GM18505 (cell line): ENCODE measurements around the gene SPPL3.

Experiments
- ATAC-seq: cut with Tn5 transposase; IDR thresholded peaks from one replicate; pipeline ENCODE4 v1.9.1; 2021; ENCODE audit not compliant: unreplicated experiment
- POLR2A ChIP-seq: IDR thresholded peaks from 4 replicates; pipeline ENCODE4 v1.6.1; 2011; ENCODE audit warnings: borderline replicate concordance; ENCODE audit not compliant: insufficient read depth, insufficient read length; ENCODE audit errors: extremely low read depth

The SPPL3 gene

DNA sequence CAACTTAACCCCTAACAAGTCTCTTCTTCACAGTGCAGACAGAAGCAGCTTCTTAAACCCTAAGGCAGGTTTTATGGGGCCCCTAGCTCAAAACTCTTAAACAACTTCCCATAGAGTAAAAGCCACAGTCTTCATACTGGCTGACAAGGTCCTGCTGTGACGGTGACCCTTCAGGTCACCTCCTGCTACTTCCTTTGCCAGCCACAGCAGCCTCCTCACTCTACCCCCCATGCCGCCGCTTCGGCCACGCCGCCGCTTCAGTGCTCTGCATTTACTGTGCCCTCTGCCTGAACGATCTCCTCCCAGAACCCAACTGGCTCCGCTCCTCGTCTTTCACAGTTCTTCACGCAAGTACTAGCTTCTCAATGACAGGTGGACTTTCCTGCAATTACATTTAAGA is 133.1 kb downstream of the SPPL3 start:
- ATAC-seq, result no peak
- TF ChIP-seq POLR2A, result no peak

DNA sequence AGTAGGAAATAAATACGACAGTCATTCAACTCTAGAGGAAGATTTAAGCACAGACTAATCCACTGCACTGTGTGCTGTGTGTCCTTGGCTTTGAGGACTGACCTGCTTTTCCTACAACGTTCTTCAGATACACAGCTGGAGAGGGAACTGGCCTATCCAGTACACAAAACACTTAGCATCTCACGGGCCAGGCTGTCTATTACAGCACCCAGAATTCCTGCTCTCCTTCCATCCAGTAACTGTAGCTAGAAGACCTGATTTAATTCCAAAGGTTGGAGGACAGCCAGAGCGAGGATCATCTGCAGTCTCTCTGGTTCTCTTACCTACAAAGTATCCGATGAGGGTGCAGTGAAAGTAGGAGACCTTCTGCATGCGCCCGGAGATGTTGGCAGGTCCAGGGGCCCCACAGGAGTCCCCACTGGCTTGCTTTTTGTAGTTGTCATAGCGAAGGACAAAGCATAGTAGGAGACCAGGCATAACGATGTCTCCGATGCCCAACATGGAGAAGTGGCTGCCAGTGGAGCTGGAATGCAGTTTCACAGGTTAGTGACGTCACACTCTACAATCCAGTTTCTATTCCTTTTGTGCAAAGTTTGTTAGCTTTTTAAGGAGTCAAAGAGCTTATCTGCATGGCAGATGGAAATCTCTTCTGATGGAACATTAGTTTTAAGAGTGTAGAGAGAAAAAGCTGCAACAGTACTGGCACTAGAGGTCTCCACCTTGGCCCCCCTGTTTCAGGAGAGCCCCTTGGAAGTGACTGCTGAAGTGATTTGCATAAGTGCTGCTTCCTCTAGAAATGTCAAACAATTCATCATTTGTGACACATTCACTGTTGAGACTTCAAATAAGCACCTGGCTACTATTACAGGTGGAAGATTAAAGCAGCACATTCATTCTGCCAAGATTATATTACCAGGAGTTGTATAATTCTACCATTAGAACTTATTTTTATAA is 136.8 kb downstream of the SPPL3 start:
- no peak for ATAC-seq
- TF ChIP-seq POLR2A, result no peak

- TF ChIP-seq POLR2A, result no peak
- ATAC-seq, result no peak
These were observed 137.6 kb downstream of the SPPL3 start for GRCh38 chr12:120766566-120766965.

- TF ChIP-seq POLR2A, result no peak
- ATAC-seq, result no peak
These were observed 139.3 kb downstream of the SPPL3 start for GRCh38 chr12:120764816-120765215.

DNA sequence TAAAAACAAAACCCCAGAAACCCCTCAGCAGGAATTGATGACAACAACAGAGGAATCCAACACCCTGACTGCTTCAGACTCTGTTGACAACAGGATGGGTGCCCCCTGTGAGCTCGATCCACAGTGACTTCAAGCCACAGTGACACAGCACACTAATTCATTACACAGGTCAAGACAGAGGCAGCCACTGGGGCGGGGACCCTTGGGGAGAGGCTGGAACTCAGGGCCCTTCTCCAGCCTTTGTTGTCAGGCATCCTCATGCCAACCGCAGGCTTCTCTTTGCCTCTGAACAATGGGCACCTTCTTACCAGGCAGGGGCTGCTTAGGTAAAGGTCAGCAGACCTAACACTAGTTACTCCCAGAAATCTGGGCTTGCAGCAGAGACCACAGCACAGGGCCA is 140.9 kb downstream of the SPPL3 start:
- ATAC-seq, result no peak
- no peak for TF ChIP-seq POLR2A

- ATAC-seq, result no peak
- no peak for TF ChIP-seq POLR2A
These were observed 142.1 kb downstream of the SPPL3 start for GRCh38 chr12:120762086-120762485.

- no peak for ATAC-seq
- TF ChIP-seq POLR2A, result no peak
These were observed 142.6 kb downstream of the SPPL3 start for GRCh38 chr12:120761519-120761934.

DNA sequence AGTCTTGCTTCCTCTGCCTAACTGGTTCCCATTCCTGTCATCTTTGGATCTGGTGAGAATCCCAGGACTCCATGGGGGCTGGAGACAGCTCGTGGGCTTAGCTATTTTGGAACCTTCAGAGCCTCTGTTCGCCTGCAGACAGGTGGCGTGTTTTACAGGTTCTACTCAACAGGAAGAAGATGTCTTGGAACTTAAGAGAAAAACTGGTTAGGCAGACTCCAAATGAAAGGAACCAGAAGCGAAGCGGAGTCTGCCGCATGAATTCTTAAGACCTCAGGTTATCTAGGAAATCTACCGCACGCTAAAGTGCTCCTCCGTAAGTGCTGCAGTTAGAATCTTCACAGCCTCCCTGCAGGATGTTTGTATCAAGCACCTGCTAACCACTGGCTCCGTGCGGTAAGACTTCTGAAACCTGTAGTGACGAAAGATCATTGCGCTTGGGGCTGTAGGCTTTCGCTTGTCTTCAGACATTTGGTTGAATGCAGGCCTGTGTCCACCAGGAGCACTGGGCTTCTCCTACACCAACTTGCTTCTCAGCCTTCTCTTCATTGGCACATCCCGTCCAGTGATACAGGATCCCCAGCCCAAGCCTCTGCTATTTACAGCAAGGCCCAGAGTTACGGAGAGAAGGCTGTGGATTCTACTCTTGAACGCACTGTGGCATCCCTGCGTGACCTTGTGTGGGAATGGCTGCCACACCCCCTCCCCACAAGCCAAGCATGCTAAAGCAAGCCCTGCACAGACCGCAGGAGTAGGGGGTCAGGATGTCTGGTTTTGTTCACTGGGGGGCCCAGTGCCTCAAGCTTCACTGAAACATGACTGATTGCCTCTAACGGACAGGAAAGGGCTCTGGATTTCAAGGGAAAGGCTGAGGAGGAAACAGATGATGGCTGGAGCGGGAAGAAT is 143.6 kb downstream of the SPPL3 start:
- no peak for ATAC-seq
- no peak for TF ChIP-seq POLR2A

DNA sequence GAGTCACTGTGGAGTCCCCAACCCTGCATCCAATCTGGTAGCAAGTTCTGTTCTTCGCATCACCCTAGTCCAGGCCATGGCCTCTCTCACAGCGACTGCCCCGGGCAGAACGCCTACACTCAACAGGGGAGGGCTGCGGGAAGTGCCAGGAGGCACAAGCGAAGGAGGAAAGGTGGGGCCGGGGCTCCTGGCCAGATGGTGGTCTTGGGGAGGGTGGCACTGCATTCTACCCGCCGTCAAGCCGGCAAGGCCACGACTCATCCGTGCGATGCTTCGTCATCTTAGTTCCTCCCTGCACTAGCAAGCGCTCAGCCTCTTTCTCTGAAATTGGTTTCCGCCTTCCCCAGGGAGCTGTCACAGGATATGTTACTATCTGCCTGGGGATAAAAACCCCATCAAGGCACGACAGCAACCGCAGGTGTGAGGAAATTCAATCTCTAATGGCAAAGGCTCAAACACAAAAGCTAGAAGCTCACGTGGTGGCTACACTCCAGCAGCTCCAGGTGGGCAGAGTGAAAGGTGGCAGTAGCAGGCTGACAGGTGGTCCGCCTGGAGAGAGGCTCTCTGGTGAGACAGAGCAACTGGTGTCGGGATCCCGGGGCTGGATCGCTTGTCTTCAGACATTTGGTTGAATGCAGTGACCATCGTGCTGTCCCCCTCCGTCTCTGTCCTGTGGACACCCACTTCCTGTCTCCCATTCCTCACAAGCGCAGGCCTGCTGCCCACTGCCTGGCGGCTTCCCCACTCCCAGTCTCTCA is 144.4 kb downstream of the SPPL3 start:
- no peak for TF ChIP-seq POLR2A
- ATAC-seq, result no peak

- no peak for TF ChIP-seq POLR2A
- no peak for ATAC-seq
These were observed 145.2 kb downstream of the SPPL3 start for GRCh38 chr12:120758798-120759590.

- ATAC-seq, result no peak
- no peak for TF ChIP-seq POLR2A
These were observed 146.2 kb downstream of the SPPL3 start for GRCh38 chr12:120757949-120758348.

GRCh38 chr12:120757226-120757742 is 146.9 kb downstream of the SPPL3 start:
- ATAC-seq, result no peak
- no peak for TF ChIP-seq POLR2A
